Naive thymus-derived CD4-positive, alpha-beta T cell (primary cell): ENCODE measurements around the gene SENP8. TPM values are rescaled to one million over a fixed set of nuclear protein-coding genes. Genes with fewer than 3 reads are reported as not detected.
"Not testable (repeated sequence)": the region's sequence is repeated elsewhere in the genome, so short reads cannot be mapped to it uniquely, and the experiment has no call there.

ENCODE experiments used
- ATAC-seq: fragments of 150-1000 bp; cut with Tn5 transposase; 2 replicates; pipeline ENCODE4 v1.10.0; 2021; ENCODE audit warnings: mild to moderate bottlenecking, moderate library complexity
- CTCF ChIA-PET: fragments of 350-600 bp; sonication (Branson Sonifier 250); formaldehyde crosslinking; loops from one replicate; lab custom pipeline; 2021; ENCODE audit warnings: antibody characterized with exemption; lab: Charles Lee
- POLR2A ChIA-PET: fragments of 350-600 bp; sonication (Branson Sonifier 250); formaldehyde crosslinking; loops from one replicate; lab custom pipeline; 2021; ENCODE audit warnings: antibody characterized with exemption, inconsistent platforms; lab: Charles Lee
- DNase-seq, 9 donors: peaks; one replicate each; pipeline versions ENCODE4 v3.0.0 to v3.0.0-alpha.2; 2020 to 2022; ENCODE audit warnings: mixed read lengths in 1 of 9
- H3K27ac ChIP-seq: one replicate; pipeline ENCODE4 v1.7.0; 2013; ENCODE audit warnings: mild to moderate bottlenecking, low read depth, low read length, moderate library complexity
- H3K27me3 ChIP-seq, 2 donors: one replicate each; pipeline ENCODE4 v1.7.0; 2013; ENCODE audit warnings: low read length in 2 of 2, mild to moderate bottlenecking in 2 of 2, moderate library complexity in 2 of 2; ENCODE audit not compliant: control insufficient read depth in 2 of 2, insufficient read depth in 2 of 2
- H3K36me3 ChIP-seq, 3 experiments: 1 replicate in 2 of 3; 2 replicates in 1 of 3; pipeline ENCODE4 v1.7.0; 2013; ENCODE audit warnings: low read length in 3 of 3, mild to moderate bottlenecking in 3 of 3, moderate library complexity in 1 of 3; ENCODE audit not compliant: insufficient read depth in 3 of 3, control insufficient read depth in 2 of 3
- H3K4me1 ChIP-seq, 2 donors: one replicate each; pipeline ENCODE4 v1.7.0; 2013; ENCODE audit warnings: low read length in 2 of 2, mild to moderate bottlenecking in 2 of 2, moderate library complexity in 1 of 2; ENCODE audit not compliant: control insufficient read depth in 2 of 2, insufficient read depth in 2 of 2
- H3K4me3 ChIP-seq: 2 replicates; pipeline ENCODE4 v1.7.0; 2013; ENCODE audit warnings: mild to moderate bottlenecking, low read length
- H3K9me3 ChIP-seq, 3 experiments: 1 replicate in 2 of 3; 2 replicates in 1 of 3; pipeline ENCODE4 v1.7.0; 2013; ENCODE audit warnings: low read length in 3 of 3; ENCODE audit not compliant: control insufficient read depth in 2 of 3
- H3K27ac Mint-ChIP-seq, 9 donors: one replicate each; pipeline ENCODE4 v1.8.0; 2020 to 2022; ENCODE audit warnings: mixed read lengths in 9 of 9, mild to moderate bottlenecking in 8 of 9, moderate library complexity in 5 of 9, inconsistent platforms in 2 of 9
- H3K27me3 Mint-ChIP-seq, 5 donors: one replicate each; pipeline ENCODE4 v1.8.0; 2021 to 2022; ENCODE audit warnings: mixed read lengths in 5 of 5, mild to moderate bottlenecking in 1 of 5
- H3K36me3 Mint-ChIP-seq, 5 donors: one replicate each; pipeline ENCODE4 v1.8.0; 2020 to 2022; ENCODE audit warnings: mixed read lengths in 5 of 5, mild to moderate bottlenecking in 3 of 5, inconsistent platforms in 1 of 5
- H3K4me1 Mint-ChIP-seq, 7 donors: one replicate each; pipeline ENCODE4 v1.8.0; 2020 to 2022; ENCODE audit warnings: mixed read lengths in 7 of 7, mild to moderate bottlenecking in 3 of 7, inconsistent platforms in 1 of 7
- H3K4me3 Mint-ChIP-seq, 10 donors: one replicate each; pipeline ENCODE4 v1.8.0; 2020 to 2022; ENCODE audit warnings: mild to moderate bottlenecking in 10 of 10, mixed read lengths in 10 of 10, moderate library complexity in 6 of 10, inconsistent platforms in 2 of 10
- H3K9me3 Mint-ChIP-seq, 11 donors: one replicate each; pipeline ENCODE4 v1.8.0; 2020 to 2022; ENCODE audit warnings: mixed read lengths in 11 of 11, mild to moderate bottlenecking in 4 of 11, inconsistent platforms in 1 of 11, moderate library complexity in 1 of 11
- intact Hi-C, 2 donors: fragments of 100-400 bp; cut with micrococcal nuclease; formaldehyde crosslinking; loops; one replicate each; pipeline ENCODE4 v1.15.1; 2023
- polyA plus RNA-seq, 2 donors: library from polyadenylated mRNA; unstranded; fragments of 300-500 nt; fragmentation: Illumina TruSeq; gene quantifications; one replicate each; pipeline ENCODE4 v1.2.3, GENCODE V29; 2021
- total RNA-seq, 6 experiments: library from RNA in 5 of 6; stranded (reverse) in 5 of 6; gene quantifications; 1 replicate in 5 of 6; 2 replicates in 1 of 6; pipeline ENCODE4 v1.2.3 and lab custom pipeline; 2021 to 2026

SENP8 gene
- total and polyA plus RNA-seq, 7 experiments from 2014 or later: 0.34 to 1.6 (median 1.2) TPM

DNA sequence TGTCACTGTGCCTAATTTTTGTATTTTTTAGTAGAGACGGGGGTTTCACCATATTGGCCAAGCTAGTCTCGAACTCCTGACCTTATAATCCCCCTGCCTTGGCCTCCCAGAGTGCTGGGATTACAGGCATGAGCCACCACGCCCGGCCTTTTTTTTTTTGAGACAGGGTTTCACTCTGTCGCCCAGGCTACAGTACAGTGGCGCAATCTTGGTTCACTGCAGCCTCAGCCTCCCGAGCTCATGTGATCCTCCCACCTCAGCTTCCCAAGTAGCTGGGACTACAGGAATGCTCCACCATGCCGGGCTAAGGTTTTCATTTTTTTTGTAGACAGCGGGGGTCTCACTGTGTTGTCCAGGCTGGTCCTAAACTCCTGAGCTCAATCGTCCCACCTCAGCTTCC lies 53.8 kb downstream of the SENP8 start:
- POLR2A ChIA-PET, H3K4me1 ChIP-seq: not testable (repeated sequence)

GRCh38 chr15:72172796-72173195 lies 54.6 kb downstream of the SENP8 start:
- intact Hi-C loops: no loop called here
- Mint-ChIP-seq H3K4me3 (no peak overlapping the region), H3K27ac (no peak overlapping the region), H3K9me3 (no peaks in the 10 kb centered on the region), H3K4me1 (peaks cover 0 to 15% (median 0%) of the 10 kb centered on the region in 7 donors), H3K27me3 (peaks cover 0 to 19% (median 8%) of the 10 kb centered on the region in 5 donors), H3K36me3 (no peaks in the 10 kb centered on the region)
- POLR2A ChIA-PET: interaction anchor here (0.6 kb wide), 1 partner anchor 269 kb away, joined by 5 read pairs; no protein-coding TSS in a partner anchor
- Histone ChIP-seq H3K36me3 (no peaks in the 10 kb centered on the region), H3K9me3 (no peaks in the 10 kb centered on the region), H3K4me1 (peaks cover 0 to 3% of the 10 kb centered on the region in 2 donors), H3K27me3 (no peaks in the 10 kb centered on the region), H3K4me3 (no peak overlapping the region), H3K27ac (no peak overlapping the region)
- no peak for ATAC-seq
- no peak for DNase-seq
- CTCF ChIA-PET: no interaction called here

More for the DNA sequence above, 53.8 kb downstream of the SENP8 start:
- Mint-ChIP-seq H3K4me1 (peaks cover 0 to 15% (median 0%) of the 10 kb centered on the region in 7 donors), H3K27me3 (peaks cover 0 to 22% (median 8%) of the 10 kb centered on the region in 5 donors)
- H3K9me3 ChIP-seq, H3K4me3 Mint-ChIP-seq, H3K4me3 ChIP-seq, DNase-seq, H3K27me3 ChIP-seq, intact Hi-C loops, CTCF ChIA-PET, H3K9me3 Mint-ChIP-seq, H3K27ac Mint-ChIP-seq, H3K27ac ChIP-seq, ATAC-seq, H3K36me3 ChIP-seq, H3K36me3 Mint-ChIP-seq: not testable (repeated sequence)

DNA sequence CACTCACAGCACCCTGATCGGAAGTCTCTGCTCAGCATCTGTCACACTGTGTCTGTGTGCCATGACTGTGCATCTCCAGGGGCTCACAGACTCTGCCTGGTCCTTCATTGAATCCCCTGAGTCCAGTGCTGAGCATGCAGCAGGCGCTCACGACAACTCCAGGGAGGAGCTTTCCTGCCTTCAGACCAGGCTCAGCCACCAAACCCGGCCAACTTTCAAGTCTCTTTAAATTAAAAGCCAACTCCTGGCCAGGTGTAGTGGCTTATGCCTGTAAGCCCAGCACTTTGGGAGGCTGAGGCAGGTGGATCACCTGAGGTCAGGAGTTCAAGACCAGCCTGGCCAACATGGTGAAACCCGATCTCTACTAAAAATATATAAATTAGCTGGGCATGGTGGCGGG lies 55.2 kb downstream of the SENP8 start:
- ChIA-PET CTCF (no interaction called here), POLR2A (interaction anchor here (0.6 kb wide), 1 partner anchor 270 kb away, joined by 5 read pairs; no protein-coding TSS in a partner anchor)
- H3K9me3 ChIP-seq: no peaks in the 10 kb centered on the region
- intact Hi-C loops: no loop called here
- peaks cover 0 to 16% (median 4%) of the 10 kb centered on the region in 5 donors for H3K27me3 Mint-ChIP-seq
- no peaks in the 10 kb centered on the region for H3K4me1 ChIP-seq
- no peak overlapping the region for H3K27ac ChIP-seq
- no peaks in the 10 kb centered on the region for H3K27me3 ChIP-seq
- no peak for ATAC-seq
- DNase-seq: no peak
- H3K4me3 Mint-ChIP-seq: no peak overlapping the region
- no peaks in the 10 kb centered on the region for H3K36me3 Mint-ChIP-seq
- H3K27ac Mint-ChIP-seq: no peak overlapping the region
- H3K4me3 ChIP-seq: no peak overlapping the region
- H3K9me3 Mint-ChIP-seq: no peaks in the 10 kb centered on the region
- no peaks in the 10 kb centered on the region for H3K36me3 ChIP-seq
- peaks cover 0 to 10% (median 0%) of the 10 kb centered on the region in 7 donors for H3K4me1 Mint-ChIP-seq

DNA sequence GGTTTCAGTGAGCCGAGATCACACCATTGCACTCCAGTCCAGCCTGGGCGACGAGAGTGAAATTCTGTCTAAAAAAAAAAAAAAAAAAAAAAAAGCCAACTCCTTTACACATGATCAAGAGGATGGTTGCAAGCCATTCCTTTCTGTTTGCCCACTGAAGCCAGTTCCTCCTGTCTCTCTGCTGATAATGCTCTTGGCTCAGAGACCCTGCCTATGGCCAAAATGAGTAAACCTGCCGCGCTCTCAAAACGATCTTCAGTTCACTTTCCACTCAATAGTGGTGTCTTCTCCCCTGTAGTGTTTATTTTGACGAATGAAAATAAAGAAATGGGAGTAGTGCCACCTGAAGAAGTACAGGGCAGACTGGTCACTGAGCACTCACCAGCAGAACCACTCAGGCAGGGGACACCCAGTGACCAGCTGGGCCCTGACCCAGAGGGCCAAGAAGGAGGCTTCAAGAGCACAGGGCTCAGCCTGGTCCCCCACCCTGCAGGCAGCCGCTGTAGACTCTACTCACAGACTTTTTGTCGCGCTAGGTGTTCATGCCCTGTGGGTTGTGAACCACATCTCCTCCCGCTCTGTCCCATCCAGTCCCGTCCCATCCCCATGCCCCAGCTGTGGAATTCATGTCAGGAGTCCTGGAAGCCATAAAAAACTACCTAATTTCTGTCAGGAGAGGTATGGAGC lies 55.8 kb downstream of the SENP8 start:
- POLR2A ChIA-PET: no interaction called here
- H3K4me1 ChIP-seq: no peaks in the 10 kb centered on the region
- no peak for DNase-seq
- H3K27ac Mint-ChIP-seq: no peak overlapping the region
- H3K9me3 ChIP-seq: no peaks in the 10 kb centered on the region
- H3K4me3 ChIP-seq: no peak overlapping the region
- no peaks in the 10 kb centered on the region for H3K27me3 ChIP-seq
- H3K36me3 Mint-ChIP-seq: no peaks in the 10 kb centered on the region
- H3K36me3 ChIP-seq: no peaks in the 10 kb centered on the region
- H3K27me3 Mint-ChIP-seq: peaks cover 0 to 14% (median 4%) of the 10 kb centered on the region in 5 donors
- CTCF ChIA-PET: interaction anchor here (1.2 kb wide), 1 partner anchor 9 kb away, joined by 3 read pairs; no protein-coding TSS in a partner anchor
- H3K4me3 Mint-ChIP-seq: no peak overlapping the region
- no peak for ATAC-seq
- H3K27ac ChIP-seq: no peak overlapping the region
- H3K9me3 Mint-ChIP-seq: no peaks in the 10 kb centered on the region
- intact Hi-C loops: no loop called here
- H3K4me1 Mint-ChIP-seq: peaks cover 0 to 4% (median 0%) of the 10 kb centered on the region in 7 donors

DNA sequence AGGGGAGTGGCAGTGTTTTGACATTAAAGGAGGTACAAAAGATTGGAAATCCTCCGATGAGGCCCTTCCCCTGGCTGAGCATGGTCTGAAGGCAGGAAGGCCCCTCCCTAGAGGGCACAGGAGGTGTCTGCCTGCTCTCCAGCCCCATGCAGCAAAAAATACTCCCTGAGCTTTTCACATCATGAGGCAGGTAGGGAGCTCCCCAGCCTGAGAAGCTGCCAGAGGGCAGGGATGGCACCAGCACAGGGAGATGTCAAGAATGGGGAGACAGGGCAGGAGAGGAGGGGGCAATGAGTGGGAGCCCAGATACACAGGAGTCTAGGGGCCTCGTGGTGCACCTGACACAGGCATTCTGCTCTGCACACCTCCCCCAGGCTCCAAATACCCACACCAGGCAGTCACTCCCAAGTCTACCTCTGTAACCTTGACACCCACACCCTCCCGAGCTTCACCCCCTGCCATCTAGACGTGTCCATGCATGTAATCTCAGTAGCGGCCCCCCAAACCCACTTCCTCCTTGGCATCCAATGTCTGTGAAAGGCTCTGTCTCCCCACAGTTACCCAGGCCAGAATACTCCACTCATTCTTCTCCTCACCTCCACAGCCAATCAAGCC lies 56.5 kb downstream of the SENP8 start:
- Histone ChIP-seq H3K9me3 (no peaks in the 10 kb centered on the region), H3K4me3 (no peak overlapping the region), H3K27ac (no peak overlapping the region), H3K27me3 (no peaks in the 10 kb centered on the region), H3K36me3 (no peaks in the 10 kb centered on the region), H3K4me1 (no peaks in the 10 kb centered on the region)
- H3K36me3 Mint-ChIP-seq: no peaks in the 10 kb centered on the region
- ATAC-seq: no peak
- intact Hi-C loops: no loop called here
- DNase-seq: no peak
- H3K4me3 Mint-ChIP-seq: no peak overlapping the region
- H3K27ac Mint-ChIP-seq: no peak overlapping the region
- H3K27me3 Mint-ChIP-seq: peaks cover 0 to 9% (median 4%) of the 10 kb centered on the region in 5 donors
- CTCF ChIA-PET: interaction anchor here (0.8 to 1.2 kb wide), 2 partner anchors 10 to 26 kb away, joined by 3 read pairs; no protein-coding TSS in a partner anchor
- H3K9me3 Mint-ChIP-seq: no peaks in the 10 kb centered on the region
- POLR2A ChIA-PET: no interaction called here
- H3K4me1 Mint-ChIP-seq: peaks cover 0 to 2% (median 0%) of the 10 kb centered on the region in 7 donors

GRCh38 chr15:72175186-72176044 lies 57.2 kb downstream of the SENP8 start:
- POLR2A ChIA-PET: no interaction called here
- Histone ChIP-seq H3K36me3 (no peaks in the 10 kb centered on the region), H3K27ac (no peak overlapping the region), H3K9me3 (no peaks in the 10 kb centered on the region), H3K27me3 (no peaks in the 10 kb centered on the region), H3K4me3 (no peak overlapping the region), H3K4me1 (no peaks in the 10 kb centered on the region)
- H3K4me3 Mint-ChIP-seq: no peak overlapping the region
- peaks cover 0 to 9% (median 4%) of the 10 kb centered on the region in 5 donors for H3K27me3 Mint-ChIP-seq
- intact Hi-C loops: no loop called here
- no peak overlapping the region for H3K27ac Mint-ChIP-seq
- no peaks in the 10 kb centered on the region for H3K9me3 Mint-ChIP-seq
- DNase-seq (no peak), ATAC-seq (no peak)
- no peaks in the 10 kb centered on the region for H3K36me3 Mint-ChIP-seq
- CTCF ChIA-PET: interaction anchor here (0.8 to 1.2 kb wide), 2 partner anchors 10 to 26 kb away, joined by 3 read pairs; no protein-coding TSS in a partner anchor
- H3K4me1 Mint-ChIP-seq: peaks cover 0 to 2% (median 0%) of the 10 kb centered on the region in 7 donors
